Nephron progenitor cell (in vitro differentiated cells): ENCODE data around the gene HOXD13.

Experiments
- DNase-seq: peaks from one replicate; pipeline ENCODE4 v3.0.0; 2021
- H3K27ac Mint-ChIP-seq: 2 replicates; pipeline ENCODE4 v1.8.0; 2021; ENCODE audit warnings: mild to moderate bottlenecking, moderate library complexity, mixed read lengths
- H3K27me3 Mint-ChIP-seq: 2 replicates; pipeline ENCODE4 v1.8.0; 2021; ENCODE audit warnings: mild to moderate bottlenecking, low read depth, mixed read lengths; ENCODE audit not compliant: poor library complexity
- H3K36me3 Mint-ChIP-seq: 2 replicates; pipeline ENCODE4 v1.8.0; 2021; ENCODE audit warnings: low read depth, mixed read lengths
- H3K4me1 Mint-ChIP-seq: 2 replicates; pipeline ENCODE4 v1.8.0; 2021; ENCODE audit warnings: mixed read lengths
- H3K4me3 Mint-ChIP-seq: 2 replicates; pipeline ENCODE4 v1.8.0; 2021; ENCODE audit warnings: mild to moderate bottlenecking, moderate library complexity, mixed read lengths
- H3K9me3 Mint-ChIP-seq: 2 replicates; pipeline ENCODE4 v1.8.0; 2021; ENCODE audit warnings: mild to moderate bottlenecking, moderate library complexity, mixed read lengths
- CTCF ChIP-seq: fragments of 200-600 bp; sonication (generic); IDR thresholded peaks from 2 replicates; pipeline ENCODE4 v1.5.0; 2021; ENCODE audit warnings: antibody characterized with exemption

HOXD13 gene

GRCh38 chr2:176082824-176083751, 9.4 kb upstream of the HOXD13 start:
- peak; percentile 55 for DNase-seq
- Mint-ChIP-seq H3K4me1 (peaks cover 27% of the 10 kb centered on the region), H3K27ac (no peak overlapping the region), H3K4me3 (peak overlapping the region; percentile 45), H3K27me3 (peaks cover 99% of the 10 kb centered on the region), H3K9me3 (peaks cover 17% of the 10 kb centered on the region), H3K36me3 (no peaks in the 10 kb centered on the region)
- TF ChIP-seq CTCF = no peak

GRCh38 chr2:176083796-176084261, 8.7 kb upstream of the HOXD13 start, which contains the start of gene EVX2:
TSS of gene EVX2 (minus strand) at chr2:176083962. CDS start at chr2:176083776, 186 bp downstream.
- H3K36me3 Mint-ChIP-seq = no peaks in the 10 kb centered on the region
- H3K27ac Mint-ChIP-seq = no peak within 1 kb of the TSS
- H3K4me3 Mint-ChIP-seq = peak within 1 kb of the TSS; percentile 45
- no peak for DNase-seq
- H3K9me3 Mint-ChIP-seq = peaks cover 17% of the 10 kb centered on the region
- TF ChIP-seq CTCF = no peak
- H3K4me1 Mint-ChIP-seq = peaks cover 31% of the 10 kb centered on the region
- H3K27me3 Mint-ChIP-seq = peaks cover 99% of the 10 kb centered on the region

- no peak for TF ChIP-seq CTCF
- Mint-ChIP-seq H3K4me1 (peaks cover 25% of the 10 kb centered on the region), H3K27me3 (peaks cover 99% of the 10 kb centered on the region), H3K36me3 (no peaks in the 10 kb centered on the region), H3K9me3 (peaks cover 11% of the 10 kb centered on the region), H3K27ac (no peak overlapping the region), H3K4me3 (peak overlapping the region; percentile 43)
- no peak for DNase-seq
These were observed 7.9 kb upstream of the HOXD13 start for GRCh38 chr2:176084611-176085119.

GRCh38 chr2:176085120-176085788, 7.3 kb upstream of the HOXD13 start:
- H3K27ac Mint-ChIP-seq = no peak overlapping the region

More at GRCh38 chr2:176085120-176085788, 7.3 kb upstream of the HOXD13 start:
- TF ChIP-seq CTCF = no peak
- H3K27me3 Mint-ChIP-seq = peaks cover 100% of the 10 kb centered on the region
- peak overlapping the region; percentile 43 for H3K4me3 Mint-ChIP-seq
- no peak for DNase-seq
- H3K4me1 Mint-ChIP-seq = peaks cover 24% of the 10 kb centered on the region
- H3K36me3 Mint-ChIP-seq = no peaks in the 10 kb centered on the region
- peaks cover 11% of the 10 kb centered on the region for H3K9me3 Mint-ChIP-seq
